Pancreas (tissue), 10 donors: ENCODE results near the gene CCDC200. TPM values are rescaled to one million over a fixed set of nuclear protein-coding genes. Genes with fewer than 3 reads are reported as not detected.
A peak's percentile ranks its signal among the peaks of the same experiment; 100 is the strongest.
"Not testable (repeated sequence)": the region's sequence is repeated elsewhere in the genome, so short reads cannot be mapped to it uniquely, and the experiment has no call there.

Experiments used
- ATAC-seq, 4 donors: fragments of 200-7000 bp; cut with Tn5 transposase; one replicate each; pipeline versions ENCODE4 v1.8.0 to v1.9.1; 2020; ENCODE audit warnings: mild to moderate bottlenecking in 4 of 4, moderate library complexity in 4 of 4
- DNase-seq, 6 donors: peaks; one replicate each; pipeline ENCODE4 v3.0.0-alpha.2; 2020
- FAIRE-seq: peaks from 2 replicates; lab custom pipeline; 2012; peaks lifted over from hg19 to GRCh38; lab: Jason Lieb, UNC
- H3K27ac ChIP-seq, 4 donors: fragments of 200-600 bp; sonication (generic); 1 replicate in 3 of 4; 2 replicates in 1 of 4; pipeline versions ENCODE4 v1.5.0 to v1.8.0; 2020
- H3K27me3 ChIP-seq, 4 donors: fragments of 200-600 bp; one replicate each; pipeline ENCODE4 v1.8.0; 2021
- H3K36me3 ChIP-seq, 3 donors: fragments of 200-600 bp; sonication (generic) in 1 of 3; one replicate each; pipeline versions ENCODE4 v1.5.0 to v1.8.0; 2020 to 2021
- H3K4me1 ChIP-seq, 3 donors: fragments of 200-600 bp; one replicate each; pipeline ENCODE4 v1.8.0; 2021
- H3K4me3 ChIP-seq, 4 donors: fragments of 200-600 bp; sonication (generic) in 2 of 4; one replicate each; pipeline versions ENCODE4 v1.5.0 to v1.8.0; 2020 to 2021
- H3K9me3 ChIP-seq, 4 donors: fragments of 200-600 bp; one replicate each; pipeline ENCODE4 v1.8.0; 2021
- CTCF ChIP-seq, 4 donors: fragments of 200-600 bp; sonication (generic) in 3 of 4; IDR thresholded peaks; one replicate each; pipeline versions ENCODE4 v1.5.0 to v1.8.0; 2021; ENCODE audit warnings: antibody characterized with exemption in 4 of 4
- WGBS, 2 donors: extraction: QIAGEN DNeasy Blood & Tissue Kit; methylation state at CpG; one replicate each; pipeline ENCODE4 v1.1.7; 2013; 5-methylcytosine and 5-hydroxymethylcytosine counted together
- intact Hi-C, 3 donors: fragments of 100-400 bp; cut with DNase I; formaldehyde crosslinking; loops; one replicate each; pipeline versions ENCODE4 v1.11.1 to v1.14.2; 2022
- polyA plus RNA-seq, 2 donors: library from polyadenylated mRNA; stranded (reverse); fragments of 200-250 nt; gene quantifications; one replicate each; pipeline ENCODE4 v1.2.3, GENCODE V29; 2013
- total RNA-seq, 6 donors: library from RNA; stranded (reverse); fragmentation: NEBNext Ultra II Directional in 4 of 6; extraction: Animal tissue kit (Norgen Biotek cat#: 25700) in 4 of 6; gene quantifications; one replicate each; pipeline versions ENCODE4 v1.2.1 to v1.2.4, GENCODE V29; 2021 to 2023
- donor health status: healthy with polysubstance abuse.
- donor health status: DM: no; HTN: no; CAD: no; lungs with moderate emphysema.
- donor health status: DM: no; HTN: no; CAD: no.
- donor health status: control.
- donor health status: control.
- donor health status: Bipolar disorder and iron deficiency.
- donor health status: DM: yes; HTN: yes; CAD: no.
- donor health status: DM: no; HTN: no; CAD: no.
- donor health status: DM: no; HTN: no; CAD: no.
- donor health status: DM: yes; HTN: yes; CAD: no.

The CCDC200 gene
- total and polyA plus RNA-seq, 8 donors, result 0.26 to 0.80 (median 0.51) TPM; not detected in 5

GRCh38 chr17:43211480-43212402 is 16.7 kb downstream of the CCDC200 start, which contains the start of gene TMEM106A:
Gene TMEM106A (plus strand): TSS chr17:43211875. CDS start chr17:43213042, 1,167 bp downstream.
- WGBS, 2 donors, result 1% methylated on average over 54 of the region's 54 CpGs
- H3K36me3 ChIP-seq, result peaks cover 0 to 16% (median 3%) of the 10 kb centered on the region in 3 donors
- intact Hi-C loops, result loop anchor here in 1 of 3 donors (10.0 kb wide), 1 partner anchor 207 kb away; the partner anchor contains the start of gene IFI35

GRCh38 chr17:43211123-43211479 is 17.3 kb downstream of the CCDC200 start:
- TF ChIP-seq CTCF (IDR thresholded peaks at IDR 0.05), result no peak
- no peaks in the 10 kb centered on the region for H3K27me3 ChIP-seq
- peak overlapping the region; percentile 69 to 93 (median 77) for H3K27ac ChIP-seq
- intact Hi-C loops, result loop anchor here in 1 of 3 donors (10.0 kb wide), 1 partner anchor 206 kb away; the partner anchor contains the start of gene IFI35
- FAIRE-seq (no peak), DNase-seq (no peak), ATAC-seq (no peak)
- peak overlapping the region; percentile 34 to 70 (median 44) for H3K4me3 ChIP-seq
- H3K9me3 ChIP-seq, result no peaks in the 10 kb centered on the region
- WGBS, 2 donors, result 8 to 11% methylated on average over 2 of the region's 2 CpGs
- peaks cover 0 to 16% (median 3%) of the 10 kb centered on the region in 3 donors for H3K36me3 ChIP-seq
- H3K4me1 ChIP-seq, result peaks cover 2 to 23% (median 12%) of the 10 kb centered on the region in 3 donors

More at GRCh38 chr17:43211480-43212402, 16.7 kb downstream of the CCDC200 start, which contains the start of gene TMEM106A:
- peak in 2 of 4 donors; percentile 10 to 18 for TF ChIP-seq CTCF (IDR thresholded peaks at IDR 0.05)
- FAIRE-seq (no peak), ATAC-seq (peak; percentile 84 to 95 (median 90)), DNase-seq (peak; percentile 79 to 91 (median 86))
- H3K9me3 ChIP-seq, result no peaks in the 10 kb centered on the region
- peak within 1 kb of the TSS; percentile 34 to 70 (median 44) for H3K4me3 ChIP-seq
- peaks cover 4 to 29% (median 18%) of the 10 kb centered on the region in 3 donors for H3K4me1 ChIP-seq
- peak within 1 kb of the TSS; percentile 69 to 93 (median 77) for H3K27ac ChIP-seq
- H3K27me3 ChIP-seq, result no peaks in the 10 kb centered on the region

GRCh38 chr17:43210576-43210975 is 17.8 kb downstream of the CCDC200 start:
- peaks cover 0 to 16% (median 3%) of the 10 kb centered on the region in 3 donors for H3K36me3 ChIP-seq
- no peaks in the 10 kb centered on the region for H3K9me3 ChIP-seq
- DNase-seq, result no peak
- peak overlapping the region in 2 of 4 donors; percentile 84 to 93 for H3K27ac ChIP-seq
- TF ChIP-seq CTCF (IDR thresholded peaks at IDR 0.05), result no peak
- WGBS, 2 donors, result 69 to 88% methylated on average over 3 of the region's 3 CpGs
- no peak for FAIRE-seq
- intact Hi-C loops, result loop anchor here in 1 of 3 donors (10.0 kb wide), 1 partner anchor 206 kb away; the partner anchor contains the start of gene IFI35
- peaks cover 2 to 19% (median 10%) of the 10 kb centered on the region in 3 donors for H3K4me1 ChIP-seq
- H3K4me3 ChIP-seq, result no peak overlapping the region
- H3K27me3 ChIP-seq, result no peaks in the 10 kb centered on the region
- no peak for ATAC-seq

GRCh38 chr17:43203013-43203412 is 25.4 kb downstream of the CCDC200 start:
- FAIRE-seq, H3K4me3 ChIP-seq, H3K27me3 ChIP-seq, H3K9me3 ChIP-seq, intact Hi-C loops, DNase-seq, H3K4me1 ChIP-seq: not testable (repeated sequence)
- 95 to 97% methylated on average over 3 of the region's 3 CpGs for WGBS, 2 donors
- H3K36me3 ChIP-seq, result peaks cover 3 to 80% (median 61%) of the 10 kb centered on the region in 3 donors
- ATAC-seq, result peak in 2 of 4 donors; percentile 15 to 65
- peak overlapping the region in 1 of 4 donors; percentile 24 for H3K27ac ChIP-seq

- Histone ChIP-seq H3K4me1 (no peaks in the 10 kb centered on the region), H3K27me3 (no peaks in the 10 kb centered on the region), H3K9me3 (no peaks in the 10 kb centered on the region), H3K36me3 (peaks cover 3 to 94% (median 77%) of the 10 kb centered on the region in 3 donors), H3K27ac (no peak overlapping the region), H3K4me3 (no peak overlapping the region)
- TF ChIP-seq CTCF (IDR thresholded peaks at IDR 0.05), result no peak
- intact Hi-C loops, result no loop called here
- DNase-seq (no peak), FAIRE-seq (no peak), ATAC-seq (no peak)
- WGBS, 2 donors, result 90 to 95% methylated on average over 4 of the region's 4 CpGs
Observed at GRCh38 chr17:43200127-43200526, 28.3 kb downstream of the CCDC200 start.
